ENCODE measurements around the gene BOK.
A peak's percentile ranks its signal among the peaks of the same experiment; 100 is the strongest.

The BOK gene

DNA sequence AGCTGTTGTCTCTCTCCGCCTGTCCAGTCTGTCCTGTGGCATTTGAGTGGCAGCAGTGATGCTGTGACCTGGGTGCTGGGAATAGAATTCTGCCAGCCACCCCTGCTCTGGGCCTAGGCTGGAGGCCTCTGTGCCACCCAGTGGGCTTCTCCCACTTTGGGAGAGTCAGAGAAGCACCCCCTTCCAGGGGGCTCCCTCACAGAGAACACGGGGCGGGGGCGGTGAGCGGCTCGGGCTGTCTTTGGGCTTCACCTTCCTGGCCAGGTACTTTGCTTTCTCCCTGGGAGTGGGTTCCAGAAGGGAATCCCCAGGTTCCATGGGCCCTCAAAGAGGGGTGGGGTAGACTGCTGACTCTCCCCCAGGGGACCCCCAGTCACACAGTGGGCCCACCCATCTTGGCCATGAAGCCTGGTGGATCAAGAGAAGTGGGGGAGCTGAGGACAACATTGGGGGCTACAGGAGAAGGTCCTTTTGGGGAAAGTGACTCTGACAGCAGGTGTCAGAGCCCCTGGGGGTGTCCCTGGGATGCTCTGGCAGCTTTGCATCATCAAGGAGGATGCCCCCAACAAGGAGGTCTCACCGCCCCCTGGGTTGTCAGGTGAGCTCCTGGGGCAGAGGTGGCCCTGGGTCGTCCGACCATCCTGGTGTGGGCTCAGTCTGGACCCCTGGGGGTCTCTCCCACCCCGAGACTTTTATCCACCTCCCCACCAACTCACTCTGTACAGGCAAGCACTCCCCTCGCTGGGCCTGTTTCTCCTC, 18.8 kb upstream of the BOK start:
- no peak for DNase-seq (ENCODE audit: low spot score)

DNA sequence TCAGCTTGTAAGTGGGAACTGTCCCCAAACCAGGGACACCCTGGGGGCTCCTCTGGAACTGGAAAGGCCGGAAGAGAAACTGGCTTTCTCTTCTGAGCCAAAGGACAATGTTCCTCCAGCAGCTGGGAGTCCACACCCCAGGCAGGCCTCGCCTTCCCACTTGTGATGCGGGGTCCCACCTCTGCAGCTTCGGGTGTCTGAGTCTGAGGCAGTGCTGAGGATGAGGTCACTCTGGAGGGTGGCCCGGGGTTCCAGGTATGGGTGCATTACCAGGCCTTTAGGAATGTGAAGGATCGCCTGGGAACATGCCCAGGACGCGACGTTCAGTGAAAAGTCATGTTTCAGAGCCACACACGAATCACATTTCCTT, 18.2 kb upstream of the BOK start:
- no peak for DNase-seq (ENCODE audit: low spot score)

DNA sequence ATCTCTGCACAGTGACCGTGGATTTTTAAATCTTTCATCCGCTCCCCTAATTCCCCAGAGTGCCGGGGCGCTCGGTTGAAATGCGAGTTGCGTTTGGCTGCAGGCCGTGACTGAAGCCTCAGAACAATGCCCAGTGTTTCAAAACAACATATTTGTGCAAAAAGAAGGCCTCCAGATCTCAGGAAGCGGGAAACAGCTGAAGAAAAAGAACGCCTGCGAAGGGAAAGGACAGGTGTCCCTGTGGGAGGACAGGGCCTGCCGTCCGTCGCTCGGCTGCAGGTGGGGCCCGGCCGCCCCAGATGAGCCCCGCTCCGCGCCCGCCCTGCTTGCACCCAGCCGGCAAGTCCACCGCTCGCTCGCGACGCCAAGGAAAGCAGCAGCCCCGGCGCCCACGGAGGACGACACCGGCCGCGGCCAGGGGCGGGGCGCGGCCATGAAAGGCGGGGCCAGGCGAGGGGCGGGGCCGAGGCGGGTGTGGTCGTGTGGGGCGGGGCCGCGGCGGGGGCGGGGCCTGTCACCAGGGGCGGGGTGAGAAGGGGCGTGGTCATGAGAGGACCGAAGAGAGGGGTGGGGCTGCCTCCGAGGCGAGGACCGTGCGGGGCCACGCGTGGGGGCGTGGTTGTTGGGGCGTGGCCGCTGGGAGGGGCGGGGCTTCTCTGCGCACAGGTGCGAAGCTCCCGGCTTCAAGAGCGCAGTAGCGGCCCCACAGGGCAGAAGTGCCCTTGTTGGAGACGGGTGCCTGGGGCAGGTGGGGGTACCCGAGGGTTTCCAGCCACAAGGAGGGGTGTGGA, 17.6 kb upstream of the BOK start:
- DNase-seq (ENCODE audit: low spot score), result peak; percentile 34

DNA sequence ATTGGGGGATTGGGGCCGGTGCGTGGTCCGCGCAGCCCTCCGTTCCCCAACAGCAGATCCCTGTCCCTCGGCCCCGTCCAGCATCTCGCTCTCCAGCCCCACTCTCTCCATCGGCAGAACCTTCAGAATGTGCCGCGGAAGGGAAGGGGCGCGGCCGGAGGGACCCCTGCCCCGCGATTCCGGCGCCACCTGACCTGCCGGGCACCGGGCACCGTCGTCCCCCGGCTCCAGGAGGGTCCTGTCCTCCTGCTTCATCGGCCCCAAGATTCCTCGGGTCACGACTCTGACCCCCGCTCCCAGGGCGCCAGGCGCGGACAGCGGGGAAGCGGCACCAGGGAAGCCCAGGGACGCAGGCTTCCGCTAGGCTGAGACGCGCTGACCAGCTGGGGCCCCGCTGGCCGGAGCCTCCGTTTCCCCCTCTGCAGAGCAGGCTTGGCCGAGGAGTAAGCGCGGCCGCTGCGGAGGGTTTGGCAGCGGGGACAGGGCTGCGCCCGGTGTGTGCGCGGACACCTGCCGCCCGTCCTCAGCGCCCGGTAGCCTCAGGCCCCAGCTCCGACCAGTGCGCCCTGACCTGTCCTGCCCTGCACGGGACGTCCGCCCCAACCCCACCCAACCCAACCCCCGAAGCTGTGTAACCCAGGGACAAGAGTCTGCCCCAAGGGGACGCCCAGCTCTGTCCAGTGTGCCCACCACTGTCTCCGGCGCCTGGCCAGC, 16.8 kb upstream of the BOK start:
- DNase-seq (ENCODE audit: low spot score), result no peak

DNA sequence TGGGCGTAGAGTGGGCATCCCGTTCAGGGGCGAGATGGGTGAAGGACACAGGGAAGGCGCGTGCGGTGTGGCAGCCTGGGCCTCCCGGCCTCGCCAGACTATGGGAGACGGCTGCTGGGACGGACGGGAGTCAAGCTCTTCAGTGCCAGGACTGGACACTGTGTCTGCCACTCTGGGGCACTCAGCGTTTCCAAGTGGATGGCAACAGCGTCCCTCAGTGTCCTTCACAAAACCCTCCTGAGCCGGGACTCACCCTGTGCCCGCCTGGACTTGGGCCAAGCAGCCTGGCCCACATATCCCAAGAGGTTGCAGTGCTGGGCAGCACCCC, 16.3 kb upstream of the BOK start:
- no peak for DNase-seq (ENCODE audit: low spot score)

DNA sequence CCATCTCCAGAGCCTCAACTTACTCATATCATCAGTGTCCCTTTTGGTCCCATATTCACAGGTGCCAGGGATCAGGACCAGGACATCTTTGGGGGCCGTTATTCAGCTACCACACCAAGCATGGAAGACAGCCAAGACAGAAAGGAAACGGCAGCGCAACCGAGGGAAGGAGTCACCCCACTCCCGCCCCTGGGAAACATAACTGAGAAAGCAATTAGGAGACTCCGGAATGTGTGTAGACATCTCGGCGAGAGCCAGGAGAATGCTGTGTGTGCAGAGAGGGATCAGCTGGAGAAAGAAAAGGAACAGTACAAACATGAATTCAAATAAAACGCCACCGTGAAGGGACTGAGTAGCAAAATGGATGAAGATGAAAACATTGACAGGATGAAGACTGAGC, 13.4 kb upstream of the BOK start:
- DNase-seq (ENCODE audit: low spot score), result no peak

DNA sequence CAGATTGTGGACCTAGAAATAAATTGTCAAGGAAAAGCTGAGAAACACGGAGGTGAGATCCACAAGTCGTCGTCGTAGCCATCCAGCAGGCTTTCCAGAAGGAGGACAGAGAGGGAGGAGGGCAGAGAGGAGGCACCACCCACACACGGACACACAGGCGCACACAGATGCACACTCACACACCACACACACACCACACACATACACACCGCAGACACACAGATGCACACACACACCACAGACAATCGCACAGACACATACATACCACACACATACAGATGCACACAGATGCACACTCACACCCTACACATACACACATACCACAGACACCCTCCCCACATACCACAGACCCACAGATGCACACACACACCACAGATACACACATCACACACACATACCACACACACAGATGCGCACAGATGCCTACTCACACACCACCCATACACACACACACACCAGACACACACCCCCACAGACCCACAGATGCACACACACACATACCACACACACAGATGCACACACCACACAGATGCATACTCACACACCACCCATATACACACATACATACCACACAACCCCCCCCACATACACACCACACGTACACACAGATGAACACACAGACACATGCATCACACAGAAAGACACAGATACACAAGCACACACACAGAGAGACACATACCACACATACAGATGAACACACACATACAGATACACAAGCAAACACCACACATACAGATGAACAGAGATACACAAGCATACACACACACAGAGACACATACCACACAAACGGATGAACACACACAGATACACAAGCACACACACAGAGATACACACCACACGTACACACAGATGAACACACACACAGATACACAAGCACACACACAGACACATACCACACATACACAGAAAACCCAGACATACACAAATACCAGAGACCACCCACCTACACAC, 12.7 kb upstream of the BOK start:
- DNase-seq (ENCODE audit: low spot score), result no peak

DNA sequence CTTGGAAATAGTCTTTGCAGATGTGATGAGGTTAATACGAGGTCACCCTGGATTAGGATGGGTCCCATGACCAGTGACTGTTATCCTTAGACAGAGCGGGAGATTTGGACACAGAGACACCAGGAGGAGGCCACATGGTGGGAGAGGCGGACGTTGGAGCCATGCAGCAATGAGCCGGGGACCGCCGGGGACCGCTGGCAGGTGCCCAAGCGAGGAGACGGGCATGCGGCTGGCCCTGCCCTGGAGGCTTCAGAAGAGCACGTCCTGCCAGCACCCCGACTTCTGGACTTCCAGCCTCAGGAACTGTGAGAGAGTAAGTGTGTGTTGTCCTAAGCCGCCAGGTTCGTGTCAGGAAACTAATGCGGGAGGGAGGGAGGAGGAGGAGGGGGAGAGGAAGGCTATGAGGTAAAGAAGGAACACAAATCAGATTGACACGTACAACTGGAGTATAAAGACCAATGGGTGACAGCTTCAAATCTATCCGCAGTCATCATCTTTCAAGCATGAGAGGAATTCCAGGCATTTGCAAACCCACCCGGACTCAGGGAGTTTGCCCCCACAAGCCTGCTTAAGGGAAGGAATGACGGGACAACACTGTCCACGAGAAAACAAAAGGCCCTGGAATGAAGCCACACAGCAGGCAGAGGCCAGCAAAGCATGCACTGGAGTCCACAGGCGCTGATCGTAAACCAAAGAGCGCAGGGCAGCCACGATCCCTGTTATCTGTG, 11.6 kb upstream of the BOK start:
- no peak for DNase-seq (ENCODE audit: low spot score)

DNA sequence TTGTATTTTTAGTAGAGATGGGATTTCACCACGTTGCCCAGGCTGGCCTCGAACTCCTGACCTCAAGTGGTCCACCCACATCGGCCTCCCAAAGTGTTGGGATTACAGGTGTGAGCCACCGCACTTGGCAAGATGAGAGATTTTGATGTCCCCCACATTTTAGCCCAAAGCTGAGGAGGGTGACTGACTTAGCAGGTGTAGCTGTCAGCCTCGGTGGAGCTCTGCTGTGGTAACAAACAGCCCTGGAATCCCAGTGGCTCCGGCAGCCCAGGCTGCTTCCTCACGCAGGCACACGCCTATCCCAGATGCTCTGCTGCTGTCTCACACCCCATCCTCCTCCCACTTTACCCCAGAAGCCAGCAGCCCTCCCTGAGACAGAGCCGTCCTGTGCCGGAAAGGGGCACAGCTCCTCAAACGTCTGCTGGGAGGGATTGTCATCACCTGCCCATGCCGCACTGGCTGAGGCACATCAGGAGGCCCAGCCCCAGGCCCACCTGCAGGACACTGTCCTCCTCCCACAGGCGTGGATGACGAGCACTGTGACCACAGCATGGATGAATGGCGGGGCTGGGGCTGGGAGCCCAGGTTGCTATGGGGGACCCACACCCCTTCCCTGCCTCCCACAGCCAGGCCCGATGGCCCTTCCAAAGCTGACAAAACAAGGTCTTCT, 10.6 kb upstream of the BOK start:
- no peak for DNase-seq (ENCODE audit: low spot score)

DNA sequence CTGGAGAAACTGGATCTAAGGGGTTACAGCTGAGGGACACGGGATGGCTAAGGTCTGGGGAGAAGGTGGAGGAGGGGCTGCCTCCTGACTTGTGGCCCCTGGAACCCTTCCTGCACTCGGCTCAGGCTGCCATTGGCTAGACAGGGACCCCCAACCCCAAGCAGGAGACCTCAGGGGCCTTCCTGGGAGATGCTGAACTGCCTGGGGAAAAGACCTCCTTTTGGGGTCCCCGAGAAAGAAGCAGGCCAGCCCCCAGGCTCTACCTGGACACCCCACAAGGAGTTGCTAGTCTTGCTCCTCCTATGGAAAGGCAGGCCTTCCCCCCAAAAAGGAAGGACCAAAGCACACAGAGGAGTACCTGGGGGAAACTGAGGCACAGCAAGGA, 10.1 kb upstream of the BOK start:
- no peak for DNase-seq (ENCODE audit: low spot score)

DNA sequence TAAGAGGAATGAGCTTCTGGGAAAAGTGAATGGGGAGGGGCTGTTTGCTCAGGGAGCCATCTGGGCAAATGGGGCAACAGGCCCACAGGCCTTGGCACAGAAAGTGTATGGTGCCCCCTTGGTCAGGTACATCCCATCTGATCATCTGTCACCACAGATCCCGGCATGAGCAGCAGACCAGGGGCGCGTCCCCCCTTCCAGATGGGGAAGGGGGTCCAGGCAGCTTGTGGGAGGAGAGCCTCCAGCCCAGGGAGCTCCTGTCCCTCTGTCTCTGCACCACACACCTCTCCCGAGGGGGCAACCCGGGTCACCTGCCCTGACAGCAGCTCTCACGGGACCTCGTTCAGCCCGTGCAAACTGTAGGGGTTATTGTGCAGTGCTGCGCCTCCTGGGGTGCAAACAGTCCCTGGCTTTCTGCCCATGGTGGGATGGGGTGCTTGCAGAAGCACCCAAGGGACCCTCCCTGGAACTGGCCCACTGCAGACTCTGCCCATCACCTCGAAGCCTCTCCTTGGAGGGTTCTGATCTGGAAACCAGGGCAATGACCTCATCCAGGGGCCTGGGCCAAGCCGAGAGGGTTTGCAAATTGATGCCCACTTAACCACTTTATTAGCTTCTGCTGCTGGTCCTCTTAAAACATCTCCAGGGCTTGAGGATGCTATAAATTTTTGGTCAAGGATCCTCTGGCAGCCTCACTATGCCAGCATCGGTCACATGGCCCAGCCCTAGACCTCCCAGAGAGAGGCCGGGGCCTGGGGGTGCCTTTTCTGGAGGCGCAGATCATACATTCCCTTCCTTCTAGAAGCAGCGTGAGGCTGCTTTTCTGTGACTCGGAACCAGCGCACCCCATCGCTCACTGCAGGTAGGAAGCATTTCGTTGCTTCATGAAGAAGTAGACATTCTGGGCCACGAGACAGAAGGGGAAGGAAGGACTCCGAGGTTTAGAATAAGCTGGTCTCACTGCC, 7.6 kb upstream of the BOK start:
- no peak for DNase-seq (ENCODE audit: low spot score)

DNA sequence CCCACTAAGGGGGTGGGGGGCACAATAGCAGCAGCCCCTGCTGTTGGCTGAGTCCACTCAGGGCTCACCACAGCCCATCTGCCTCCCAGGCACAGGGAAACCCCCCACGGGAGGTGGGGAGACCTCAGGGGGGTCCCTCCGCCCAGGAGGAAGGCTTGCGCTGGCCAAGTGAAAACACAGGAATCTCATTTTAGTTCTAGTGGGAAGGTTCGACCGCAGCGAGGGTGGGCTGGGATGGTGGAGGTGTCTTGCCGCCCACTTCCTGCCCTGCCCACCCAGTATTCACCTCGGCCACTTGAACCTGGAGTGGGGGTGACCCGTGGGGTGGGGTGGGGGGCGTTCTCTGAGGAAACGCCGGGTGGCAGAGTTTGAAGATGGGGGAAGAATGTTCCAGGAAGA, 6.9 kb upstream of the BOK start:
- no peak for DNase-seq (ENCODE audit: low spot score)

DNA sequence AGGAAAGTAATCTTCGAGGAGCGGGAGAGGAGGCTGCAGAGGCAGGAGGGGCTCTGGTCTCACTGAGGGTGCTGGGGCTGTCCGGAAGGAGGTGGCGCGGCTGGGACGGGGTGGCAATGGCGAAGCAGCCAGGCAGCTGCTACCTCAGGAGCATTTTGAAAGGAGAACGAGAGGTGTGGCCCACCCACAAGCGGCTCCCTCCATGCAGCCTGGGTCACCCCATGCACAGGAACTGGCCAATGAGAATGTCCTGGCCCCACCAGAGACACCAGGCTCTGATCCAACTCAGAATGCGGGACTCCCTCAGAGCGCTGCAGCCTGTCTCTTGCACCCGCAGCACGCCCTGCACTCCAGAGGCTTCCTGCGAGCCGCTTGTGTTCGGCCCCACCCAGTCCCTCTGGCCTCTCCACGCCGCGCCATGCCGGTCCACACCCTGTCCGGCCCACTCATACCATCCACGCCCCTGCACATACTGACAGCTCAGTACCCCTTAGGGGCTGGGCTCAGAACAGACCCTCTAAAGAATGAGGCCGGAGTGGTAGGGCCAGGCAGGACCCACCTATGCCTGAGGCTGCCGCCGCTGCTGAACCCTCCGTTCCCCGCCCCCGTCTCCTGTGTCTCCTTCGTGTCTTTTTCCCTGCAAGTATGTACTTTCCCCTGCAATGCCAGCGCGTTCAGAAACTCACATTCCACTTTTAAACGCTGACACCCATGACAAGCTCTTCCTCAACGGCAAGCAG, 6.4 kb upstream of the BOK start:
- DNase-seq (ENCODE audit: low spot score), result no peak

DNA sequence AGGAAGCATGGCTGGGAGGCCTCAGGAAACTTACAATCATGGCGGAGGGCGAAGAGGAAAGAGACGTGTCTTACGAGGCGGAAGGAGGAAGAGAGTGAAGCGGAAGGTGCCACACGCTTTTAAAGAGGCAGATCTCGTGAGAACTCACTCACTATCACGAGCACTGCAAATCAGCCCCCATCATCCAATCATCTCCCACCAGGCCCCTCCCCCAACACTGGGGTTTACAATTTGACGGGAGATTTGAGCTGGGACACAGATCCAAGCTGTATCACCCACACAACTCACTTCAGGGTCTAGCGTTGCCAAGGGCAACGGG, 5.1 kb upstream of the BOK start:
- no peak for DNase-seq (ENCODE audit: low spot score)

DNA sequence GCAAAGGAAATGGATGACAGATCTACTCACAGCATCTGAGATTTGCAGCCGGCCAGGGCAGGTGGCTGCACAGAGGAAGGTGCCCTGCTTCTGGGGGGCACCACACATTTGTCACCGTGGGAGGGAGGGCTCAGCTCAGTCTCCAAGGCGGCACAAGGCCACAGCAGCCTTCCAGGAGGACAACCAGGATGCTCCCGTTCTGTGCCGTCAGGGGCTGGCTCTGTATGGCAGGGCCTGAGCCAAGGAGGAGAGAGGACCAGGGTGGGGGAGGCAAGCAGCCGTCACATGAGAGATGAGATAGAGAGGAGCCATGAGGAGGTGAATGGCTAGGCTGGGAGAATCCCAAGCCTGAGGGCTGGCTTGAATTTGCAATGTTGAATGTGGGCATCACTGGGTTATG, 4.6 kb upstream of the BOK start:
- no peak for DNase-seq (ENCODE audit: low spot score)

DNA sequence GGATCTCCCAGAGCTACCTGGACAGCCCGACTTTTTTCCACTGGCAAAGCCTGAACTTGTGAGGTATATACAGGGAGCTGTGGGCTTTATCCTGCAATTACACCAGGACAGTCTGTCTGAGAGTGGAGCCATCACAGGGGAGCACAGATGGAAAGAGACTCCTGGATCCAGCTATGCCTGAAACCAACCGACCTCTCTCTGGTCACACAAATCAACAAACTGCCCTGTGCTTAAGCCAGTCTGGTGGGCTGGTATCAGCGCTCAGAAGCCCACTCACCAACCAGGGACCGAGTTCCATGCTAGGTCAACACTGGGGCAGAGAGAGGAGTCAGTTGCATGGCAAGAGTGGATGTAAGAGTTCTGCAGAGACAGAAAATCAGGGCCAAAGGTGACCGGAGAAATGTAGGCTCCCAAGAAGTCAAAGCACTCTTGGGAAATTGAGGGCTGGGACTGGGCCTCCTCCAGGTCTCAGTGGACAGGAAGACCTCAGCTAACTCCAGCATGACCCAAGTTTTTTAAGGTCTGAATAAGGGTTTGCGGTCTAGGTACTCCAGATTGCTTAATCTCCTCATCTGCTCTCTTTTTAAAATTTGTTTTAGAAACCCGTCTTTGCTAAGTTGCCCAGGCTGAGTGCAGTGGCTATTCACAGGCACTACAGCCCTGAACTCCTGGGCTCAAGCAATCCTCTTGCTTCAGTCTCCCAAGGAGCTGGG, 3.8 kb upstream of the BOK start:
- no peak for DNase-seq (ENCODE audit: low spot score)

DNA sequence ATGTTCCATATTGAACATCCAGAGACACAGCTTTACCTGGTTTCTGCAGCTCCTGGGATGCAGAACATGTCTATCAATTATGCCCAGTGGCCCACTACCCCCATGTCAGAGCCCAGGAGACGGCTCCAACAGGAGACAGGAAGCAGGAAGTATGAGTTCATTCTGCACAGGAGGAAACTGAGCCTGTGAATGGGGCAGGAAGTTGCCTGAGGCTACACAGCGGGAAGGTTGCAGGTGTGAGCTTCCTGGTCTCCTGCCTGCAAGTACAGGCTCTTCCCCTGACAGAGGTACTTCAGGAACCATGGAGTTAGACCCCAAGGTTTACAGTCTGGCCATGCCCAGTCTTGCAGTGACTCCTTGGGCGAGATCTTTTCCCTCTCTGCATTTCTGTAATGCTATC, 2.8 kb upstream of the BOK start:
- no peak for DNase-seq (ENCODE audit: low spot score)

DNA sequence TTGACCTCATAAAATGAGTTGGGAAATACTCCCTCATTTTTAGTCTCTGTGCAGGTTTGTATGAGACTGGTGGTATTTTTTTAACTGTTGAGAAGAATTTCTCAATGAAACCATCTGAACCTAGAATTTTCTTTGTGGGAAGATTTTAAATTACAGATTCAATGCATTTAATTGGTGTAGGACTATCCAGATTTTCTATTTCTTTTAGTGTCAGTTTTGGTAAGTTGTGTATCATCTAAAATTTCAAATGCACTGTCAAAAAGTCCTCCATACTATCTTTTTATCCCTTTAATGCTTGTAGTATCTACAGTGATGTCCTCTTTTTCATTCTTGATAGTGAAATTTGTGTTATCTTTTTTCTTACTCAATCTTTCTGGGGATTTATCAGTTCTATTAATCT, 1.8 kb upstream of the BOK start:
- no peak for DNase-seq (ENCODE audit: low spot score)
